GM06990 (cell line): ENCODE results near the gene CTNNA2.

ENCODE experiments used
- DNase-seq: peaks from one replicate; pipeline ENCODE4 v3.0.0-alpha.2; 2011; ENCODE audit not compliant: insufficient read length; ENCODE audit errors: extremely low read depth
- H3K27me3 ChIP-seq: replicated peaks from 2 replicates; pipeline ENCODE4 v1.6.0; 2011; ENCODE audit warnings: low read length; ENCODE audit not compliant: control insufficient read depth, insufficient read depth
- H3K36me3 ChIP-seq: 2 replicates; pipeline ENCODE4 v1.5.1; 2011; ENCODE audit warnings: low read length; ENCODE audit not compliant: control insufficient read depth, insufficient read depth
- H3K4me3 ChIP-seq: replicated peaks from 2 replicates; pipeline ENCODE4 v1.5.1; 2011; ENCODE audit warnings: low read depth, mild to moderate bottlenecking, control low read depth, low read length
- TF ChIP-seq, protein P1 (sequence below): IDR thresholded peaks from 2 replicates; pipeline ENCODE4 v1.5.1; 2011; ENCODE audit warnings: low read length, control low read depth, mild to moderate bottlenecking, inconsistent platforms; ENCODE audit not compliant: insufficient read depth, poor library complexity, severe bottlenecking

The CTNNA2 gene

DNA sequence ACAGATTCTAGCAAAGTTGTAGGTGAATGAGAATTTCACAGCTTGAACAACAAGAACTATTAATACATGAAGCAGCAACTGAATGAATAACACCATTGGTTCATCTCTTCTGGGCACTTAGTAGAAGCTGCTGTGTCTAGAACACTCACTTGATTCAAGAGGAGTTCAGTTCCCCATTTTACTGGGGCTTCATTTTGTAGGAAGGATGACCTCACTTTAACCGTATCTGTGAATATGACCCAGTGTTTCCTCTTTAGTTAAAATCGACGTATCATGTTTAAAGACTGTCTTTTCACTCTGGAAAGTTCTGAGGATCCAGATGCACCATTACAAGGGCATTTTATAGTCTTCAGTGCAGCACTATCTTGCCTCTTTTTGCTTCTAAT lies 743.9 kb downstream of the CTNNA2 start:
- TF ChIP-seq, protein P1, sequence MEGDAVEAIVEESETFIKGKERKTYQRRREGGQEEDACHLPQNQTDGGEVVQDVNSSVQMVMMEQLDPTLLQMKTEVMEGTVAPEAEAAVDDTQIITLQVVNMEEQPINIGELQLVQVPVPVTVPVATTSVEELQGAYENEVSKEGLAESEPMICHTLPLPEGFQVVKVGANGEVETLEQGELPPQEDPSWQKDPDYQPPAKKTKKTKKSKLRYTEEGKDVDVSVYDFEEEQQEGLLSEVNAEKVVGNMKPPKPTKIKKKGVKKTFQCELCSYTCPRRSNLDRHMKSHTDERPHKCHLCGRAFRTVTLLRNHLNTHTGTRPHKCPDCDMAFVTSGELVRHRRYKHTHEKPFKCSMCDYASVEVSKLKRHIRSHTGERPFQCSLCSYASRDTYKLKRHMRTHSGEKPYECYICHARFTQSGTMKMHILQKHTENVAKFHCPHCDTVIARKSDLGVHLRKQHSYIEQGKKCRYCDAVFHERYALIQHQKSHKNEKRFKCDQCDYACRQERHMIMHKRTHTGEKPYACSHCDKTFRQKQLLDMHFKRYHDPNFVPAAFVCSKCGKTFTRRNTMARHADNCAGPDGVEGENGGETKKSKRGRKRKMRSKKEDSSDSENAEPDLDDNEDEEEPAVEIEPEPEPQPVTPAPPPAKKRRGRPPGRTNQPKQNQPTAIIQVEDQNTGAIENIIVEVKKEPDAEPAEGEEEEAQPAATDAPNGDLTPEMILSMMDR = no peak
- H3K36me3 ChIP-seq = no peaks in the 10 kb centered on the region
- no peaks in the 10 kb centered on the region for H3K27me3 ChIP-seq
- no peak overlapping the region for H3K4me3 ChIP-seq
- DNase-seq = no peak

DNA sequence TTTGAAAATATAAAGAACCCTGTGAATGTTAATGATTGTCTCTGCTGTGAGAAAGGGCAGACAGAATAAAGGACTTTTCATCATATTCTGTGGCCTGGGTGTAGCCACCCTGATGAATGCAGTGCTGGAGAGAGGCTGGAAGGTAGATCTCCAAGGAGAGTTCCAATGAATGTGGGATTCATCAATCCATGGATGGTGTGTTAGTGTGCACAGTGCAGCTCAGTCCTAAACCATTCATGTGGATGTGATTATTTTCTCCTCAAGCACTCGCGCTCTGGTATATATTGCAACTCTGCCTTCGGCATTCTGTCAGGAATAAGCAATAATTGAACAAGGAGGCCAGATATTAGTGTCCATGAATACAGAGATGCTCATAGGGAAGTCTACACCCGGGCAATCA lies 744.6 kb downstream of the CTNNA2 start:
- H3K4me3 ChIP-seq = no peak overlapping the region
- no peaks in the 10 kb centered on the region for H3K36me3 ChIP-seq
- no peaks in the 10 kb centered on the region for H3K27me3 ChIP-seq
- TF ChIP-seq, protein P1 = no peak
- no peak for DNase-seq

- H3K4me3 ChIP-seq = no peak overlapping the region
- DNase-seq = no peak
- TF ChIP-seq, protein P1 = no peak
- H3K36me3 ChIP-seq = no peaks in the 10 kb centered on the region
- H3K27me3 ChIP-seq = no peaks in the 10 kb centered on the region
Observed at GRCh38 chr2:80258341-80258740, 745.5 kb downstream of the CTNNA2 start.

- H3K27me3 ChIP-seq = no peaks in the 10 kb centered on the region
- H3K4me3 ChIP-seq = no peak overlapping the region
- DNase-seq = no peak
- no peaks in the 10 kb centered on the region for H3K36me3 ChIP-seq
- TF ChIP-seq, protein P1 = no peak
Observed at GRCh38 chr2:80258793-80259192, 745.9 kb downstream of the CTNNA2 start.

DNA sequence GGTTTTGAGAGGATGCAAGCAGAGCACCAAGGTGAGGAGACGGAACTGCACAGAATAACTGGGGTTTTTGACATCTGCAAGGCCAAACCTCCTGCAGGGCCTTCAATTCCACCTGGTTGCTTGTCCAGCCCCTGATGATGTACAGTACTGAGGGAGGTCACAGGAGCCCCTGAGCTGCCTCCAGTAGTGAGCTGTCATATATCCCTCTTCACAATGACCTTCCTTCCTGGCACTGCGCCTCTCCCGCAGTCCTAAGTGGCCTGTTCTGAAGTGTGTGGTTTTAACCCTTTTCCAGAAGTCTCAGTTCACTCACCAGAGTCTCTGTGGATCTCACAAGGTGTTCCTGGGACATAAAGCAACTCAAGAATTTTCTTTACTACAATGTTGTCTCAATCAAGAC lies 746.4 kb downstream of the CTNNA2 start:
- DNase-seq = no peak
- TF ChIP-seq, protein P1 = no peak

GRCh38 chr2:80266231-80266630 lies 753.4 kb downstream of the CTNNA2 start:
- TF ChIP-seq, protein P1 = no peak
- DNase-seq = no peak
- H3K36me3 ChIP-seq = no peaks in the 10 kb centered on the region
- H3K27me3 ChIP-seq = no peaks in the 10 kb centered on the region
- H3K4me3 ChIP-seq = no peak overlapping the region

More for the DNA sequence above, 746.4 kb downstream of the CTNNA2 start:
- H3K27me3 ChIP-seq = no peaks in the 10 kb centered on the region
- no peaks in the 10 kb centered on the region for H3K36me3 ChIP-seq
- H3K4me3 ChIP-seq = no peak overlapping the region
